Colonic mucosa (tissue), 4 donors: Measurements from ENCODE around the gene SEMA4G. TPM values are rescaled to one million over a fixed set of nuclear protein-coding genes. Genes with fewer than 3 reads are reported as not detected.

ENCODE experiments used
- DNase-seq: peaks from one replicate; pipeline ENCODE4 v3.0.0-alpha.2; 2020
- H3K27ac ChIP-seq: fragments of 200-600 bp; one replicate; pipeline ENCODE4 v1.8.0; 2021
- H3K27me3 ChIP-seq: fragments of 200-600 bp; one replicate; pipeline ENCODE4 v1.8.0; 2021
- H3K36me3 ChIP-seq: fragments of 200-600 bp; one replicate; pipeline ENCODE4 v1.8.0; 2021
- H3K4me1 ChIP-seq: fragments of 200-600 bp; one replicate; pipeline ENCODE4 v1.8.0; 2021; ENCODE audit warnings: mild to moderate bottlenecking
- H3K4me3 ChIP-seq: fragments of 200-600 bp; one replicate; pipeline ENCODE4 v1.8.0; 2021
- H3K9ac ChIP-seq, 2 donors: one replicate each; pipeline ENCODE4 v1.7.0; 2013; ENCODE audit warnings: control low read depth in 2 of 2, low read depth in 2 of 2, low read length in 2 of 2
- H3K9me3 ChIP-seq: fragments of 200-600 bp; one replicate; pipeline ENCODE4 v1.8.0; 2021
- CTCF ChIP-seq: fragments of 200-600 bp; IDR thresholded peaks from one replicate; pipeline ENCODE4 v1.8.0; 2022; ENCODE audit warnings: antibody characterized with exemption, mild to moderate bottlenecking
- intact Hi-C: fragments of 100-400 bp; cut with DNase I; formaldehyde crosslinking; loops from one replicate; pipeline ENCODE4 v1.14.1; 2022
- total RNA-seq, 2 donors: library from RNA; stranded (reverse); fragmentation: NEBNext Ultra II Directional in 1 of 2; extraction: Animal tissue kit (Norgen Biotek cat#: 25700) in 1 of 2; gene quantifications; one replicate each; pipeline ENCODE4 v1.2.1, GENCODE V29; 2021
- donor health status: healthy.
- donor health status: DM: no; HTN: no; CAD: no.
- donor health status: DM: no; HTN: no; CAD: no.

The SEMA4G gene
- total RNA-seq, 2 donors from 2014 or later, result 113 to 133 TPM

- H3K4me1 ChIP-seq, result no peaks in the 10 kb centered on the region
- intact Hi-C loops, result no loop called here
- H3K4me3 ChIP-seq, result no peak overlapping the region
- H3K27ac ChIP-seq, result no peak overlapping the region
- H3K9me3 ChIP-seq, result no peaks in the 10 kb centered on the region
- peaks cover 11% of the 10 kb centered on the region for H3K36me3 ChIP-seq
- DNase-seq, result no peak
- no peaks in the 10 kb centered on the region for H3K27me3 ChIP-seq
- no peak for TF ChIP-seq CTCF
- no peak overlapping the region for H3K9ac ChIP-seq
Observed at GRCh38 chr10:100948916-100949315, 20.4 kb upstream of the SEMA4G start.

- Histone ChIP-seq H3K27me3 (no peaks in the 10 kb centered on the region), H3K27ac (no peak overlapping the region), H3K4me3 (no peak overlapping the region), H3K9me3 (no peaks in the 10 kb centered on the region), H3K9ac (no peak overlapping the region), H3K4me1 (no peaks in the 10 kb centered on the region), H3K36me3 (no peaks in the 10 kb centered on the region)
- no peak for DNase-seq
- intact Hi-C loops, result loop anchor here (10.0 kb wide), 1 partner anchor 45 kb away; the partner anchor contains the start of gene SLF2
- TF ChIP-seq CTCF, result no peak
Observed at GRCh38 chr10:100960251-100960650, 9.1 kb upstream of the SEMA4G start.

GRCh38 chr10:100962351-100963080 is 6.8 kb upstream of the SEMA4G start:
- H3K4me3 ChIP-seq, result no peak overlapping the region
- DNase-seq, result no peak
- no peak for TF ChIP-seq CTCF
- intact Hi-C loops, result loop anchor here (10.0 kb wide), 1 partner anchor 48 kb away; the partner anchor contains the start of gene SLF2
- H3K9ac ChIP-seq, result no peak overlapping the region
- H3K27me3 ChIP-seq, result no peaks in the 10 kb centered on the region
- no peaks in the 10 kb centered on the region for H3K36me3 ChIP-seq
- no peaks in the 10 kb centered on the region for H3K4me1 ChIP-seq
- H3K27ac ChIP-seq, result no peak overlapping the region
- no peaks in the 10 kb centered on the region for H3K9me3 ChIP-seq

- H3K9ac ChIP-seq, result no peak overlapping the region
- H3K4me1 ChIP-seq, result no peaks in the 10 kb centered on the region
- no peak overlapping the region for H3K27ac ChIP-seq
- no peaks in the 10 kb centered on the region for H3K9me3 ChIP-seq
- H3K36me3 ChIP-seq, result no peaks in the 10 kb centered on the region
- intact Hi-C loops, result loop anchor here (10.0 kb wide), 1 partner anchor 49 kb away; the partner anchor contains the start of gene SLF2
- H3K27me3 ChIP-seq, result no peaks in the 10 kb centered on the region
- DNase-seq, result no peak
- H3K4me3 ChIP-seq, result no peak overlapping the region
- no peak for TF ChIP-seq CTCF
Observed at GRCh38 chr10:100963826-100964225, 5.5 kb upstream of the SEMA4G start.

- H3K27ac ChIP-seq, result no peak overlapping the region
- H3K4me1 ChIP-seq, result no peaks in the 10 kb centered on the region
- H3K4me3 ChIP-seq, result no peak overlapping the region
- H3K27me3 ChIP-seq, result no peaks in the 10 kb centered on the region
- TF ChIP-seq CTCF, result no peak
- H3K9ac ChIP-seq, result no peak overlapping the region
- intact Hi-C loops, result loop anchor here (10.0 kb wide), 1 partner anchor 51 kb away; the partner anchor contains the start of gene SLF2
- H3K9me3 ChIP-seq, result no peaks in the 10 kb centered on the region
- no peaks in the 10 kb centered on the region for H3K36me3 ChIP-seq
- no peak for DNase-seq
Observed at GRCh38 chr10:100965820-100966219, 3.5 kb upstream of the SEMA4G start.
